DMS79 treated with DMSO at 0.1 percent for 48 hours (cell line): Measurements from ENCODE around the gene TK2.
"Not testable (repeated sequence)": the region's sequence is repeated elsewhere in the genome, so short reads cannot be mapped to it uniquely, and the experiment has no call there.

Experiments
- DNase-seq: peaks from one replicate; lab custom pipeline; 2025; lab: John Stamatoyannopoulos, UW

The TK2 gene

GRCh38 chr16:66519482-66520373 is 30.2 kb downstream of the TK2 start:
- DNase-seq: no peak

- no peak for DNase-seq
Observed at GRCh38 chr16:66517586-66518263, 32.2 kb downstream of the TK2 start.

DNA sequence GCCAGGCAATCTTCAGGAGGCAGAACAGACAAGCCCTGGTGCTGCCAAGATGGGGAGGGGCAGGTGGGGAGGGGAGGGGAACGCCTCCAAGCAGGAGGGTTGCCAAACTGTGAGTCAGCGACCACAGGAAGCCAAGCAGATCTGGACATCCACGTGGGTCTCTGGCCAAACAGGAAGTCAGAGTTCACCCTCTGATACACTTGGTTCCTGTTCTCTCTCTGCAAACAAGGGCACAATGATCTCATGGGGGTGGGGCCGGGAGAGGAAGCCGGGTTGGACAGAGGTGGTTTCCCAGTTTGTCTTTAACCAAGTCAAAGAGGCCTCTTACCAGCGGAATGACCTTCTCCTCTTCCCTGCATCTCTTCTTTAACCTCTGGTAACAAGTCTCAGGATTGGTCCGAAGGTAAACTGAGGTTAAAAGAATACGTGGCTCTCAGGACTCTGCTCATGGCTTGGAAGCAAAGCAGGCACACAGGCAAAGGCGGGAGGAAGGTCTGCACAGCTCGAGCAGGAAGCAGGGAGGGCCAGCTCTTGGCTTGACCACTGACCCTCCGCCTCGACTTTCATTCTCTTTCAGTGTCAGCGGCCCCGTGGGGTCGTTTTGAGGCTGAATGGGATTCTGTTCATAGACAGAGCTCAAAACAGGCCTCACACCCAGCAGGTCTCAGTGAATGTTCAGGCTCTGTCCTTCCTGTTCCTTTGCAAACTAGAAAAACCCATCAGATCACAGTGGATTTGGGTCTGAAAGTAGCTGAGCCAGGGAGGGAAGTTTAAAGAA is 32.9 kb downstream of the TK2 start:
- peak; percentile 50 for DNase-seq

DNA sequence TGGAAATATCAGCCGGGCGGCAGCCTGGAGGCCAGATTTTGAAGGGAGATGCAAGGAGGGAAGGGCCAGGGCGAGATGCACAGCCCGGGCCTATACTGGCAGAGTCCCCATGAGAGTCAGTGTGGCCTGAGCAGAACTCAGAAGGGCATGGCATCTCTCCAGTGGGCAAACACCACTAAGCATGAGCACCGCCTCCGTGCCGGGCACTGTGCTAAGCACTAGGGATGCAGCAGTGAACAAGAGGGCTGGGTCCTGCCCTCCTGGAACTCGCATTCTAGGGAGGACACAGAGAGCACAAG is 33.5 kb downstream of the TK2 start:
- no peak for DNase-seq

- DNase-seq: no peak
Observed at GRCh38 chr16:66515596-66516508, 34.1 kb downstream of the TK2 start.

DNA sequence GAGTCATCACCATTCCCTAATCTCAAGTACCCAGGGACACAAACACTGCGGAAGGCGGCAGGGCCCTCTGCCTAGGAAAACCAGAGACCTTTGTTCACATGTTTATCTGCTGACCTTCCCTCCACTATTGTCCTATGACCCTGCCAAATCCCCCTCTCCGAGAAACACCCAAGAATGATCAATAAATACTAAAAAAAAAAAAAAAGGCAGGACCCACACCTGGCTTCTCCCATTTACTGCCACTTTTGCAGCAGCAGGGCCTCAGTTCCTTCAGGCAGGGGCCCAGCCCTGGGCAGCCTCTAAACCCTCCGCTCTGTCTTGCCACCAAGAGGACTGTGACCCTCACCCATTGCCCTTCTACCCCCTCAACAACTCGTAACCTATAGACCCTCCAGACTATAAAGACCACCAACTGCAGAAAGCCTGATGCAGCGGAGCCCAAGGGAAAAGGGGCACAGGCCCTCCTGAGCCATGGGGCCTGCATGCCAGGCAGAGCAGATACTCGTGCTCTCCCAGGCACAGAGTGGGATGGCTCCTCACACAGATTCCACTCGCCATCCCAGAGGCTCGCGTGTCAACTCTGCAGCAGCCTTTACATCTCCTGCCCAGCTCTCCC is 34.8 kb downstream of the TK2 start:
- DNase-seq: not testable (repeated sequence)

DNA sequence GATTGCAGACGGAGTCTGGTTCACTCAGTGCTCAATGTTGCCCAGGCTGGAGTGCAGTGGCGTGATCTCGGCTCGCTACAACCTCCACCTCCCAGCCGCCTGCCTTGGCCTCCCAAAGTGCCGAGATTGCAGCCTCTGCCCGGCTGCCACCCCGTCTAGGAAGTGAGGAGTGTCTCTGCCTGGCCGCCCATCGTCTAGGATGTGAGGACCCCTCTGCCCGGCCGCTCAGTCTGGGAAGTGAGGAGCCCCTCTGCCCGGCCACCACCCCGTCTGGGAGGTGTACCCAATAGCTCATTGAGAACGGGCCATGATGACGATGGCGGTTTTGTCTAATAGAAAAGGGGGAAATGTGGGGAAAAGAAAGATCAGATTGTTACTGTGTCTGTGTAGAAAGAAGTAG is 35.5 kb downstream of the TK2 start:
- DNase-seq: not testable (repeated sequence)

- no peak for DNase-seq
Observed at GRCh38 chr16:66513111-66513723, 36.7 kb downstream of the TK2 start.

DNA sequence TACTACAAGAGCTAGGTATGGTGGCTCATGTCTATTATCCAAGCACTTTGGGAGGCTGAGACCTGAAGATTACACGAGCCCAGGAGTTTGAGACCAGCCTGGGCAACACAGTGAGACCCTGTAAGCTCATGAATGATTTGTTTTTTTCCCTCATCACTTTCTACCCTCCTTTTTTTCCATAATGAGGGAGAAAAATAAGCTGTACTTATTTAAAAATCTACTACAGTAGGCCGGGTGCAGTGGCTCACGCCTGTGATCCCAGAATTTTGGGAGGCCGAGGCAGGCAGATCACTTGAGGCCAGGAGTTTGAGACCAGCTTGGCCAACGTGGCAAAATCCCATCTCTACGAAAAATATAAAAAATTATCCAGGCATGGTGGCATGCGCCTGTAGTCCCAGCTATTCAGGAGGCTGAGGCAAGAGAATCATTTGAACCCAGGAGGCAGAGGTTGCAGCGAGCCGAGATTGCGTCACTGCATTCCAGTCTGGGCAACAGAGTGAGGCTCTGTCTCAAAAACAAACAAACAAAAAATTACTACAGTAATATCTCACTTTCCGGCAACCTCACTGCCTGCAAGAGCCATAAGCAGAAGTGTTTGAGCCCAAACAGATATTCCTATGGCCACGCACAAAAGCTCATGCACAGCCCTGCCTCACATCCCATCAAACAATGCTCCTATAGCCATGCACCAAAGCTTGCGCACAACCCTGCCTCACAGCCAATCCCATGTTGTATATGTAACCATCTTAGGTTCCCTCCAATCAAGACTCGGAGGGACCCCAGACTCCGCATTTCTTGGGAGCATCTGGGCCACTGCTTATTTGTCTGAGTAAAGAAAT is 37.4 kb downstream of the TK2 start:
- DNase-seq: no peak

GRCh38 chr16:66511602-66512271 is 38.2 kb downstream of the TK2 start:
- DNase-seq: peak; percentile 37

- peak; percentile 81 for DNase-seq
Observed at GRCh38 chr16:66510711-66511601, 39.0 kb downstream of the TK2 start.

GRCh38 chr16:66510298-66510697 is 39.6 kb downstream of the TK2 start:
- peak; percentile 42 for DNase-seq

- no peak for DNase-seq
Observed at GRCh38 chr16:66509576-66509975, 40.3 kb downstream of the TK2 start.

GRCh38 chr16:66508914-66509496 is 40.9 kb downstream of the TK2 start:
- no peak for DNase-seq

DNA sequence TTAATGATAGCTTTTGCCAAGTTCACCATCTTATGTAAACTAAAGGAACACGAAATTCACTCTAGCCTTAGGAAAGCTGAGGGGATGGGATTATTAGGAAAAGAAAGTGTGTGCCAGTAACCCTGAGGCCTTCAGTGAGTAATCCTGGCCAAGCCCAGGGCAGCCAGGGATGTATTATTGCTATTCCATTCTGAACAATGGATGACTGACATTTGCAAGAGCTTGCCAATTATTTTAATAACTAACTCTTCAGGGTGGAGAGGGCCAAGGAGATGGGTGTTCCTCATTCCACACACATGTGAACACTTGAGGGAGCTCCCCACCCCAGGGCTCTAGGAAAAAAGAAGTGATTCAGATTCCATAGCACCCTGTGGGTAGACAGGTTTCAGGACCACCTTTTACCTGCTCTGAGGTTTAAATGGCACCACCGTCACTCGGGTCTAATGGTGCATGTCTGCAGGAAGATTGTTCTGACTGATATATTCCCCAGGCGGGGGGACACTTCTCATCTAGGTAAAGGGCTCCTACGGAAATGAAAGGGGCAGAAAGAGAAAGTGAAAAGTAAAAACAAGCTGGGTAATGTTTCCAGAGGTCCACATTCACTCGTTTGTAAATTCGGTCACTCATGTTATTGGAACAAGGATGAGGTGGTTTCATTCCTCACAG is 41.5 kb downstream of the TK2 start:
- DNase-seq: no peak

GRCh38 chr16:66507731-66508239 is 42.1 kb downstream of the TK2 start:
- DNase-seq: no peak

GRCh38 chr16:66503612-66504011 is 46.3 kb downstream of the TK2 start:
- DNase-seq: no peak
